Measurements from ENCODE around the gene SETD5. TPM values are rescaled to one million over a fixed set of nuclear protein-coding genes. Genes with fewer than 3 reads are reported as not detected.
A peak's percentile ranks its signal among the peaks of the same experiment; 100 is the strongest.

Gene SETD5
- total RNA-seq, 1 experiment from 2014 or later = 151 TPM

GRCh38 chr3:9499455-9500107, 102.2 kb downstream of the SETD5 start:
- BruUV-seq (replicated peaks) = no TSS peak
- no peak overlapping the region for H3K27ac ChIP-seq (ENCODE audit: low read depth, low read length, poor library complexity, severe bottlenecking)
- intact Hi-C loops (cut with micrococcal nuclease; ENCODE audit: unreplicated experiment) = loop anchor here (1.0 to 10.0 kb wide), 3 partner anchors 146 to 308 kb away; partner anchors contain the start of gene BRPF1
- H3K4me1 ChIP-seq (ENCODE audit: insufficient read depth, low read length, poor library complexity, severe bottlenecking) = peaks cover 7% of the 10 kb centered on the region
- no peak for DNase-seq (ENCODE audit: low spot score)
- no peaks in the 10 kb centered on the region for H3K36me3 ChIP-seq (ENCODE audit: insufficient read depth, low read length, poor library complexity, severe bottlenecking)
- no peak for TF ChIP-seq EZH2 (IDR thresholded peaks at IDR 0.05; ENCODE audit: borderline replicate concordance, low read depth, low read length, poor library complexity, severe bottlenecking)
- TF ChIP-seq, protein P1, sequence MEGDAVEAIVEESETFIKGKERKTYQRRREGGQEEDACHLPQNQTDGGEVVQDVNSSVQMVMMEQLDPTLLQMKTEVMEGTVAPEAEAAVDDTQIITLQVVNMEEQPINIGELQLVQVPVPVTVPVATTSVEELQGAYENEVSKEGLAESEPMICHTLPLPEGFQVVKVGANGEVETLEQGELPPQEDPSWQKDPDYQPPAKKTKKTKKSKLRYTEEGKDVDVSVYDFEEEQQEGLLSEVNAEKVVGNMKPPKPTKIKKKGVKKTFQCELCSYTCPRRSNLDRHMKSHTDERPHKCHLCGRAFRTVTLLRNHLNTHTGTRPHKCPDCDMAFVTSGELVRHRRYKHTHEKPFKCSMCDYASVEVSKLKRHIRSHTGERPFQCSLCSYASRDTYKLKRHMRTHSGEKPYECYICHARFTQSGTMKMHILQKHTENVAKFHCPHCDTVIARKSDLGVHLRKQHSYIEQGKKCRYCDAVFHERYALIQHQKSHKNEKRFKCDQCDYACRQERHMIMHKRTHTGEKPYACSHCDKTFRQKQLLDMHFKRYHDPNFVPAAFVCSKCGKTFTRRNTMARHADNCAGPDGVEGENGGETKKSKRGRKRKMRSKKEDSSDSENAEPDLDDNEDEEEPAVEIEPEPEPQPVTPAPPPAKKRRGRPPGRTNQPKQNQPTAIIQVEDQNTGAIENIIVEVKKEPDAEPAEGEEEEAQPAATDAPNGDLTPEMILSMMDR (conservative IDR thresholded peaks at IDR 0.05; ENCODE audit: low read depth, low read length) = no peak
- ChIA-PET POLR2A (ENCODE audit: low non-redundant PET) (no interaction called here), CTCF (no interaction called here)
- H3K4me3 ChIP-seq (ENCODE audit: low read depth, low read length, poor library complexity, severe bottlenecking) = peak overlapping the region; percentile 30
- H3K27me3 ChIP-seq (replicated peaks; ENCODE audit: insufficient read depth, low read depth, low read length, poor library complexity) = peaks cover 8% of the 10 kb centered on the region
- no peaks in the 10 kb centered on the region for H3K9me3 ChIP-seq (ENCODE audit: low read depth, low read length, poor library complexity, severe bottlenecking)

- peaks cover 7% of the 10 kb centered on the region for H3K4me1 ChIP-seq (ENCODE audit: insufficient read depth, low read length, poor library complexity, severe bottlenecking)
- H3K36me3 ChIP-seq (ENCODE audit: insufficient read depth, low read length, poor library complexity, severe bottlenecking) = no peaks in the 10 kb centered on the region
- no peak overlapping the region for H3K27ac ChIP-seq (ENCODE audit: low read depth, low read length, poor library complexity, severe bottlenecking)
- DNase-seq (ENCODE audit: low spot score) = peak; percentile 80
- no TSS peak for BruUV-seq (replicated peaks)
- POLR2A ChIA-PET (ENCODE audit: low non-redundant PET) = no interaction called here
- no peak for TF ChIP-seq EZH2 (IDR thresholded peaks at IDR 0.05; ENCODE audit: borderline replicate concordance, low read depth, low read length, poor library complexity, severe bottlenecking)
- TF ChIP-seq, protein P1 (conservative IDR thresholded peaks at IDR 0.05; ENCODE audit: low read depth, low read length) = peak; percentile 93
- H3K9me3 ChIP-seq (ENCODE audit: low read depth, low read length, poor library complexity, severe bottlenecking) = no peaks in the 10 kb centered on the region
- peaks cover 8% of the 10 kb centered on the region for H3K27me3 ChIP-seq (replicated peaks; ENCODE audit: insufficient read depth, low read depth, low read length, poor library complexity)
- intact Hi-C loops (cut with micrococcal nuclease; ENCODE audit: unreplicated experiment) = loop anchor here (1.0 to 10.0 kb wide), 3 partner anchors 147 to 307 kb away; partner anchors contain the start of gene BRPF1
- CTCF ChIA-PET = interaction anchor here (0.5 to 1.2 kb wide), 5 partner anchors 10 to 344 kb away, joined by 3 to 6 read pairs (median 4); partner anchors contain the start of genes MTMR14 and RPUSD3
- H3K4me3 ChIP-seq (ENCODE audit: low read depth, low read length, poor library complexity, severe bottlenecking) = peak overlapping the region; percentile 30
These were observed 103.0 kb downstream of the SETD5 start for GRCh38 chr3:9500108-9501050.

DNA sequence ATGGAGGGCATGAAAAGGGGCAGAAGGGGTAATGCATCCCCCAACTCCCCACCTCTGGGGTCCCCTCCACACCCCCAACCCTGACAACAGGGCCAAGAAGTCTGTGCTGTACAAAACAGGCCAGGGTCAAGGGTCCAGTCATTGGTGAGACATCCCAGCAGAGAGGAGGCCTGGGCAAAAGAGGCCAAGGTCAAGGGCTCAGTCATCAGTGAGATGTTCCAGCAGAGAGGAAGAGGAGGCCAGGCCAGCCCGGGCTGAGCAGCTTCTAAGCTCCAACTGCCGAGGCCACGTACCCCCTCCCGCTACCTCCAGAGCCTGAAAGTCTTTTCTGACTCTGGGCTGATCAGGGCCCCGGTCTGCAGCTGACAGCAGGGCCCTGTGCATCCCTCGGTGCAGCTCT, 103.8 kb downstream of the SETD5 start:
- BruUV-seq (replicated peaks) = no TSS peak
- Histone ChIP-seq H3K9me3 (ENCODE audit: low read depth, low read length, poor library complexity, severe bottlenecking) (no peaks in the 10 kb centered on the region), H3K36me3 (ENCODE audit: insufficient read depth, low read length, poor library complexity, severe bottlenecking) (no peaks in the 10 kb centered on the region), H3K4me1 (ENCODE audit: insufficient read depth, low read length, poor library complexity, severe bottlenecking) (peaks cover 7% of the 10 kb centered on the region), H3K27ac (ENCODE audit: low read depth, low read length, poor library complexity, severe bottlenecking) (no peak overlapping the region), H3K27me3 (replicated peaks; ENCODE audit: insufficient read depth, low read depth, low read length, poor library complexity) (peaks cover 8% of the 10 kb centered on the region), H3K4me3 (ENCODE audit: low read depth, low read length, poor library complexity, severe bottlenecking) (no peak overlapping the region)
- intact Hi-C loops (cut with micrococcal nuclease; ENCODE audit: unreplicated experiment) = loop anchor here (5.0 to 10.0 kb wide), 2 partner anchors 234 to 306 kb away; partner anchors contain the start of gene BRPF1
- ChIA-PET CTCF (interaction anchor here (0.7 to 1.2 kb wide), 5 partner anchors 10 to 343 kb away, joined by 3 to 6 read pairs (median 3); partner anchors contain the start of genes MTMR14 and RPUSD3), POLR2A (ENCODE audit: low non-redundant PET) (no interaction called here)
- DNase-seq (ENCODE audit: low spot score) = no peak
- TF ChIP-seq, protein P1 (conservative IDR thresholded peaks at IDR 0.05; ENCODE audit: low read depth, low read length) = no peak
- no peak for TF ChIP-seq EZH2 (IDR thresholded peaks at IDR 0.05; ENCODE audit: borderline replicate concordance, low read depth, low read length, poor library complexity, severe bottlenecking)

All from A673 (cell line).